ENCODE measurements around the gene ENPP6. TPM values are rescaled to one million over a fixed set of nuclear protein-coding genes. Genes with fewer than 3 reads are reported as not detected.

The ENPP6 gene
- total RNA-seq = 4.8 and 5.5 TPM in 2 replicates

GRCh38 chr4:184217634-184218033 lies at the start of gene ENPP6:
TSS of gene ENPP6 (minus strand) at chr4:184217873. CDS start at chr4:184217819, 54 bp downstream.
- intact Hi-C loops (cut with micrococcal nuclease) = no loop called here

GRCh38 chr4:184267206-184267608 lies 49.5 kb upstream of the ENPP6 start:
- intact Hi-C loops (cut with micrococcal nuclease) = loop anchor here (5.0 to 10.0 kb wide), 3 partner anchors 588 to 938 kb away; partner anchors contain the start of genes CFAP97 and SNX25

GRCh38 chr4:184265546-184266351 lies 48.1 kb upstream of the ENPP6 start:
- intact Hi-C loops (cut with micrococcal nuclease) = loop anchor here (2.0 to 10.0 kb wide), 5 partner anchors 187 to 939 kb away; partner anchors contain the start of genes CFAP97 and SNX25

GRCh38 chr4:184263910-184264732 lies 46.4 kb upstream of the ENPP6 start:
- intact Hi-C loops (cut with micrococcal nuclease) = loop anchor here (1.0 to 10.0 kb wide), 13 partner anchors 27 to 941 kb away; partner anchors contain the start of genes CASP3, CENPU, CFAP97 and IRF2

- intact Hi-C loops (cut with micrococcal nuclease) = loop anchor here (10.0 kb wide), 2 partner anchors 591 to 941 kb away; partner anchors contain the start of genes CFAP97 and SNX25
Observed at GRCh38 chr4:184263461-184263860, 45.8 kb upstream of the ENPP6 start.

GRCh38 chr4:184262901-184263300 lies 45.2 kb upstream of the ENPP6 start:
- intact Hi-C loops (cut with micrococcal nuclease) = loop anchor here (10.0 kb wide), 2 partner anchors 592 to 942 kb away; partner anchors contain the start of genes CFAP97 and SNX25

GRCh38 chr4:184261246-184261645 lies 43.6 kb upstream of the ENPP6 start:
- intact Hi-C loops (cut with micrococcal nuclease) = loop anchor here (10.0 kb wide), 2 partner anchors 594 to 944 kb away; partner anchors contain the start of genes CFAP97 and SNX25

GRCh38 chr4:184259866-184260265 lies 42.2 kb upstream of the ENPP6 start:
- intact Hi-C loops (cut with micrococcal nuclease) = loop anchor here (10.0 kb wide), 2 partner anchors 595 to 945 kb away; partner anchors contain the start of genes CFAP97 and SNX25

- intact Hi-C loops (cut with micrococcal nuclease) = no loop called here
Observed at GRCh38 chr4:184259081-184259480, 41.4 kb upstream of the ENPP6 start.

- intact Hi-C loops (cut with micrococcal nuclease) = no loop called here
Observed at GRCh38 chr4:184255871-184256642, 38.4 kb upstream of the ENPP6 start.

- intact Hi-C loops (cut with micrococcal nuclease) = no loop called here
Observed at GRCh38 chr4:184255361-184255760, 37.7 kb upstream of the ENPP6 start.

GRCh38 chr4:184253072-184253420 lies 35.4 kb upstream of the ENPP6 start:
- intact Hi-C loops (cut with micrococcal nuclease) = loop anchor here (5.0 kb wide), 2 partner anchors 226 to 531 kb away; no protein-coding TSS in a partner anchor

GRCh38 chr4:184252136-184253071 lies 34.7 kb upstream of the ENPP6 start:
- intact Hi-C loops (cut with micrococcal nuclease) = loop anchor here (5.0 kb wide), 2 partner anchors 225 to 530 kb away; no protein-coding TSS in a partner anchor

- intact Hi-C loops (cut with micrococcal nuclease) = loop anchor here (1.0 to 5.0 kb wide), 4 partner anchors 154 to 779 kb away; no protein-coding TSS in a partner anchor
Observed at GRCh38 chr4:184251670-184251980, 34.0 kb upstream of the ENPP6 start.

- intact Hi-C loops (cut with micrococcal nuclease) = loop anchor here (1.0 to 5.0 kb wide), 8 partner anchors 14 to 778 kb away; no protein-coding TSS in a partner anchor
Observed at GRCh38 chr4:184250795-184251669, 33.4 kb upstream of the ENPP6 start.

GRCh38 chr4:184248216-184248615 lies 30.5 kb upstream of the ENPP6 start:
- intact Hi-C loops (cut with micrococcal nuclease) = no loop called here

GRCh38 chr4:184247421-184247820 lies 29.7 kb upstream of the ENPP6 start:
- intact Hi-C loops (cut with micrococcal nuclease) = no loop called here

- intact Hi-C loops (cut with micrococcal nuclease) = no loop called here
Observed at GRCh38 chr4:184246426-184246825, 28.8 kb upstream of the ENPP6 start.
